RWPE1 (cell line): ENCODE data around the gene BMP6.

Source experiments
- CTCF ChIA-PET: fragments of 350-600 bp; sonication (Branson Sonifier 250); formaldehyde crosslinking; extraction: SDS; loops from one replicate; lab custom pipeline; 2021; lab: Yijun Ruan, JAX
- POLR2A ChIA-PET: fragments of 400-600 bp; formaldehyde crosslinking; extraction: SDS; loops from one replicate; lab custom pipeline; 2020; ENCODE audit warnings: antibody characterized with exemption; ENCODE audit not compliant: low non-redundant PET; lab: Yijun Ruan, JAX
- DNase-seq: peaks from one replicate; pipeline ENCODE4 v3.0.0; 2012; ENCODE audit warnings: low spot score
- H3K27ac ChIP-seq: fragments of 450-650 bp; 2 replicates; pipeline ENCODE4 v1.5.1; 2017
- CTCF ChIP-seq: fragments of 450-650 bp; conservative IDR thresholded peaks from 2 replicates; pipeline ENCODE4 v1.5.1; 2017; ENCODE audit warnings: low read depth, mild to moderate bottlenecking

BMP6 gene

DNA sequence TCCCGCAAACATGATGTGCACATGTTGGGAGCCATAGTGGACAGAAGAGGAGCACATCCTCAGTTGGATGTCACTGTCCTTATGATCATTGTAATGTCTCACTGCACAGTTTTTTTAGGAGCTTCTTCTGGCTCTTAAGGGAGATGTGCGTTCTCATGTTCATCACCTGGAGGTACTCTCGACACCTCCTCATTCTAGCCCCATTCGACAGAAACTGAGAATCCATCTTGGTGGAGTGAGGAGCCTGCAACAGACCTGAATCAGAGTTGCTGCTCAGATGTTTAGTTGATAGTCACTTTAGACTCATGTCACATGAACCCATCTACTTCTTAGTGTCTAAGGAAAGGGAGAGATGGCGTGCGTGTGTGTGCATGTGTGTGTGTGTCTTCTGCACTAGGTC lies 2.3 kb upstream of the BMP6 start:
- ChIA-PET POLR2A (no interaction called here), CTCF (interaction anchor here (0.5 to 1.5 kb wide), 9 partner anchors 12 to 335 kb away, joined by 3 to 7 read pairs (median 4); no protein-coding TSS in a partner anchor)
- TF ChIP-seq CTCF, result no peak
- H3K27ac ChIP-seq, result no peak overlapping the region
- DNase-seq, result no peak

GRCh38 chr6:7725412-7725811 lies 487 bp upstream of the BMP6 start:
- no peak overlapping the region for H3K27ac ChIP-seq
- TF ChIP-seq CTCF, result no peak
- DNase-seq, result no peak
- ChIA-PET CTCF (interaction anchor here (0.5 to 1.2 kb wide), 4 partner anchors 87 to 450 kb away, joined by 3 to 4 read pairs (median 3); no protein-coding TSS in a partner anchor), POLR2A (no interaction called here)

DNA sequence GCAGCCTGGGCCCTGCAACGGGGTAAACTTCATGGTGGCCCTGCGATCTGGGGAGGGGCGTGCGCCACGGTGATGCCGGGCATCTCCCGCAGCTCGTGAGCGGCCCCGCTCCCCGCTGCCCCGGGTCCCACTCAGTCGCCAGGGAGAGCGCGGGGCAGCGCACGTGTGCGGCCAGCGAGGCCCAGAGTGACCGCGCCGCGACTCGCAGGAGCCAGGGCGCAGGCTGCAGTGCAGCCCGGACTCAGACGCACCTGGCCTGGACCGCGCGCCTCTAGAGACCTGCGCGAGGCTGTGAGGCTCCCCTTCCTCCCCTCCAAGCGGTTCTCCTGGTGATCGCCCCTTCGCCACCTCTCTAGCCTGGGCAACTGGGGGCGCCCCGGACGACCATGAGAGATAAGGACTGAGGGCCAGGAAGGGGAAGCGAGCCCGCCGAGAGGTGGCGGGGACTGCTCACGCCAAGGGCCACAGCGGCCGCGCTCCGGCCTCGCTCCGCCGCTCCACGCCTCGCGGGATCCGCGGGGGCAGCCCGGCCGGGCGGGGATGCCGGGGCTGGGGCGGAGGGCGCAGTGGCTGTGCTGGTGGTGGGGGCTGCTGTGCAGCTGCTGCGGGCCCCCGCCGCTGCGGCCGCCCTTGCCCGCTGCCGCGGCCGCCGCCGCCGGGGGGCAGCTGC lies 652 bp downstream of the BMP6 start:
- H3K27ac ChIP-seq, result no peak overlapping the region
- ChIA-PET CTCF (interaction anchor here (0.6 to 0.7 kb wide), 2 partner anchors 141 to 338 kb away, joined by 3 read pairs; no protein-coding TSS in a partner anchor), POLR2A (no interaction called here)
- no peak for TF ChIP-seq CTCF
- no peak for DNase-seq

DNA sequence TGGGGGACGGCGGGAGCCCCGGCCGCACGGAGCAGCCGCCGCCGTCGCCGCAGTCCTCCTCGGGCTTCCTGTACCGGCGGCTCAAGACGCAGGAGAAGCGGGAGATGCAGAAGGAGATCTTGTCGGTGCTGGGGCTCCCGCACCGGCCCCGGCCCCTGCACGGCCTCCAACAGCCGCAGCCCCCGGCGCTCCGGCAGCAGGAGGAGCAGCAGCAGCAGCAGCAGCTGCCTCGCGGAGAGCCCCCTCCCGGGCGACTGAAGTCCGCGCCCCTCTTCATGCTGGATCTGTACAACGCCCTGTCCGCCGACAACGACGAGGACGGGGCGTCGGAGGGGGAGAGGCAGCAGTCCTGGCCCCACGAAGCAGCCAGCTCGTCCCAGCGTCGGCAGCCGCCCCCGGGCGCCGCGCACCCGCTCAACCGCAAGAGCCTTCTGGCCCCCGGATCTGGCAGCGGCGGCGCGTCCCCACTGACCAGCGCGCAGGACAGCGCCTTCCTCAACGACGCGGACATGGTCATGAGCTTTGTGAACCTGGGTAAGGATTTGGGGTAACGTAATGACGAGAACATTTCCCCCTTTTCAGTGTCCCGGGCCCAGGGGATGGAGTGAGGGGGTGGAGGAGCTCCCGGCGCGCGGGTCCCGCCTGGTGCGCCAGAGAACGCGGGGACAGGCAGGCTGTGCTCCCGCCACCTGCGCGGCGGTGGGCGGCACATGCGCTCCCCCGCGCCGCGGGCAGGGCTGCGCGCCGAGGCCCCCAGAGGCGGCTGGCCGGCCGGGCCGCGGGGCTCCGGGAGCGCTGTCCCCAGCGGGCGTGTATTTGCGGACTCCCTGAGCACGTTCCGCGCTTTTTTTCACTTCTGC lies 1.4 kb downstream of the BMP6 start:
- POLR2A ChIA-PET, result interaction anchor here (0.7 kb wide), 1 partner anchor 415 kb away, joined by 4 read pairs; no protein-coding TSS in a partner anchor
- CTCF ChIA-PET, result interaction anchor here (0.6 kb wide), 1 partner anchor 63 kb away, joined by 4 read pairs; no protein-coding TSS in a partner anchor
- no peak overlapping the region for H3K27ac ChIP-seq
- TF ChIP-seq CTCF, result no peak
- DNase-seq, result no peak

GRCh38 chr6:7727946-7728854 lies 2.3 kb downstream of the BMP6 start:
- no peak for TF ChIP-seq CTCF
- CTCF ChIA-PET, result interaction anchor here (0.6 kb wide), 2 partner anchors 64 to 121 kb away, joined by 4 to 5 read pairs; no protein-coding TSS in a partner anchor
- POLR2A ChIA-PET, result no interaction called here
- no peak overlapping the region for H3K27ac ChIP-seq
- DNase-seq, result no peak
